DMS114 treated with DMSO at 0.1 percent for 48 hours (cell line): Measurements from ENCODE around the gene LAIR1.
"Not testable (repeated sequence)": the region's sequence is repeated elsewhere in the genome, so short reads cannot be mapped to it uniquely, and the experiment has no call there.

Experiments used
- DNase-seq: peaks from one replicate; lab custom pipeline; 2025; ENCODE audit not compliant: unreplicated experiment; lab: John Stamatoyannopoulos, UW

LAIR1 gene, protein sequence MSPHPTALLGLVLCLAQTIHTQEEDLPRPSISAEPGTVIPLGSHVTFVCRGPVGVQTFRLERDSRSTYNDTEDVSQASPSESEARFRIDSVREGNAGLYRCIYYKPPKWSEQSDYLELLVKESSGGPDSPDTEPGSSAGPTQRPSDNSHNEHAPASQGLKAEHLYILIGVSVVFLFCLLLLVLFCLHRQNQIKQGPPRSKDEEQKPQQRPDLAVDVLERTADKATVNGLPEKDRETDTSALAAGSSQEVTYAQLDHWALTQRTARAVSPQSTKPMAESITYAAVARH

GRCh38 chr19:54364775-54365257 is at the start of gene LAIR1:
TSS of gene LAIR1 (minus strand) at chr19:54364931. CDS start at chr19:54364804, 127 bp downstream.
- DNase-seq, result no peak

DNA sequence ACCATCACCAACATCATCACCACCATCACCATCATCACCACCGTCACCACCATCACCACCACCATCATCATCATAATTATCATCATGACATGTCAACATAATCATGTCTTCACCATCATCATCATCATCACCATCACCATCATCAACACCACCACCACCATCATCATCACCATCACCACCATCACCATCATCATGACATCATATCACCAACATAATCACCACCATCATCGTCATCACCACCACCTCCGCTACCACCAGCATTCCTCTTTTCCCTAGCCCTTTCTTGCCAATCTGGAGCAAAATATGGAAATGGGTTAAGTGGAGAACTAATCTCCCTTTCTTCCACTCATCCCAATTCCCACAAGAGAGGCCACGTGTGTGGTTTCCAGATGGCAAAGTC is 49.4 kb upstream of the LAIR1 start:
- no peak for DNase-seq

DNA sequence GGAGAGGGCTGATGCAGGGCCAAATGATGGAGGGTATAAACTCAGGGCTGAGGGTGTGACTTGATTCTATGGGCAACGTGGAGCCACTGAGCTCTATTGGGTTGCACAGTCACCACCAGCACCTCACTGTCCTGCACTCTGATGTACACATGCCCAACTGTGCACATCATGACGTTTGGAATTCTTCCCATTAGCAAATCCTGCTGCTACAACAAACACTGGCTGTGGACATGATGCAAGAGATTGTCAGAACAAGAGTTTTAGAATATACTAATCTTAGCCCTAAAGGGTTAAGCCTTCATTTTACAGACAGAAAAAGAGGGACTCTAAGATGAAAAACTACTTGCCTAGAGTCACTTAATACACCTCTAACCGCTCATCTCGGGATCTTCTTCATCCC is 48.1 kb upstream of the LAIR1 start:
- DNase-seq, result no peak

DNA sequence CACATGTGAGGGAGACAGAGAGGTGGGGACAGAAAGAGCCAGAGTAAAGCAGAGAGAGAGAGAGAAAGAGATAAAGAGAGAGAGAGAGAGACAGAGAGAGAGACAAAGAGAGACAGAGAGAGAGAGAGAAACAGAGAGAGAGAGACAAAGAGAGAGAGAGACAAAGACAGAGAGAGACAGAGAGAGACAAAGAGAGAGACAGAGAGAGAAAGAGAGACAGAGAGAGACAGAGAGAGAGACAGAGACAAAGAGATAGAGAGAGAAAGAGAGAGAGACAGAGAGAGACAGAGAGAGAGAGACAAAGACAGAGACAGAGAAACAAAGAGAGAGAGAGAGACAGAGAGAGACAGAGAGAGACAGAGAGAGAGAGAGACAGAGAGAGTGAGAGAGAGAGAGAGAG is 46.3 kb upstream of the LAIR1 start:
- no peak for DNase-seq

DNA sequence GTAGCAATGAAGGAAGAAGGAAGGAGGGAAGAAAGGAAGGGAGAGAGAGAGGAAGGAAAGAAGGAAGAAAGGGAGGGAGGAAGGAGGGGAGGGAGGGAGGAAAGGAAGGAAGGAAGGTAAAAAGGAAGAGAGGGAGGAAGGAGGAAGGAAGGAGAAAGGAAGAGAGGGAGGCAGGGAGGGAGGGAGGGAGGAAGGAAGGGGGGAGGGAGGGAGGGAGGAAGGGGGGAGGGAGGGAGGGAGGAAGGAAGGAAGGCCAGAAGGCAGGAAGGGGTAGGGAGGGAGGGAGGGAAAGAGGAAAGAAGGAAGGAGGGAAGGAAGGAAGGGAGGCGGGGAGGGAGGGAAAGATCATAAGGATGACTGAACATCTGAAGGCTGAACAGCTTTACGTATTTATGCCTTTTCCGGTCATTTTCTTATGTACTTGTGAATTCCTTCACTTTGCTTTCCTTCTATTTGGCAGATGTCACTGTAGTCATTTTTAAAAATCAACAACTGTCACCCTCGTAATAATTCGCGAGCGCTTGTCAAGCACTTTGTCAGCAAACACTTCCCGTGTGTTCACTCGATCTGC is 43.8 kb upstream of the LAIR1 start:
- no peak for DNase-seq

- DNase-seq, result no peak
These were observed 43.0 kb upstream of the LAIR1 start for GRCh38 chr19:54407780-54408179.

DNA sequence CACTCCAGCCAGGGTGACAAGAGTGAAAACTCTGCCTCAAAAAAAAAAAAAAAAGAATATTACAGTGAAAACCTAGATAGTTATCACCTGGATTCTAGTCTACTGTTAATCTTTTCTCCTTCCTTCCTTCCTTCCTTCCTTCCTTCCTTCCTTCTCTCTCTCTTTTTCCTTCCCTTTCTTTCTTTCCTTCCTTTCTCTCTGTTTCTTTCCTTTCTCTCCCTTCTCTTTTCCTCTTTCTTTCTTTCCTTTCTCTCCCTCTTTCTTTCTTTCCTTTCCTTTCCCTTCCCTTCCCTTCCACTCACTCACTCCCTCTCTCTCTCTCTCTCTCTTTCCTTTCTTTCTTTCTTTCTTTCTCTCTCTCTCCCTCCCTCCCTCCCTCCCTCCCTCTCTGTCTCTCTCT is 40.9 kb upstream of the LAIR1 start:
- DNase-seq, result no peak

- no peak for DNase-seq
These were observed 38.3 kb upstream of the LAIR1 start for GRCh38 chr19:54403054-54403453.

GRCh38 chr19:54400913-54401312 is 36.2 kb upstream of the LAIR1 start:
- DNase-seq, result no peak

DNA sequence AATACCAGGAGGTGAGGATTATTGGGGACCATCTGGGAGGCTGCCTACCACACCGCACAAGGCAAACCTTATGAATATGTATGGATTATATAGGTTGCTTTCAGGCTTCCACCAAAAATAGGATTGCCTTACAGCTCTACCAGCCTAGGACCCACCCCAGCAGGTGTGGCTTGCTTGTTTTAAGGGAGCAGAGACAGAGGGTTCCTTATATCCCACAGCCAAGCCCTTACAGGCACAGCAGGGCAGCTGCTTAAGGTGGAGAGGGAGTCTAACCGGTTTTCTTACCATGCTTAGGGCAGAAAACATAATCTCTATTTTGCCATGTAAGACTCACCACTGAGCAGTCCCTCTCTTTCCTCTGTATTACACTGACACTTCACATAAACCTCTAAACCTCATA is 34.5 kb upstream of the LAIR1 start:
- no peak for DNase-seq

DNA sequence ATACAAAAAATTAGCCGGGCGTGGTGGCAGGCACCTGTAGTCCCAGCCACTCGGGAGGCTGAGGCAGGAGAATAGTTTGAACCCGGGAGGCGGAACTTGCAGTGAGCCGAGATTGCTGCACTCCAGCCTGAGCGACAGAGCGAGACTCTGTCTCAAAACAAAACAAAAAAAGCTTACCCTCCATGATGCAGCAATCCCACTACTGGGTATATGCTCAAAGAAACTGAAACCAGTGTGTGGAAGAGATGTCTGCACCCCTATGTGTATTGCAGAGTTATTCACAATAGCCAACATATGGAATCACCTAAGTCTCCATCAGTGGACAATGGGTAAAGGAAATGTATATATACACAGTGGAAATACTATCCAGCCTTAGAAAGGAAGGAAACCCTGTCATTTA is 31.0 kb upstream of the LAIR1 start:
- DNase-seq, result no peak

GRCh38 chr19:54393381-54393780 is 28.6 kb upstream of the LAIR1 start:
- no peak for DNase-seq

GRCh38 chr19:54392105-54392504 is 27.4 kb upstream of the LAIR1 start:
- DNase-seq, result no peak

DNA sequence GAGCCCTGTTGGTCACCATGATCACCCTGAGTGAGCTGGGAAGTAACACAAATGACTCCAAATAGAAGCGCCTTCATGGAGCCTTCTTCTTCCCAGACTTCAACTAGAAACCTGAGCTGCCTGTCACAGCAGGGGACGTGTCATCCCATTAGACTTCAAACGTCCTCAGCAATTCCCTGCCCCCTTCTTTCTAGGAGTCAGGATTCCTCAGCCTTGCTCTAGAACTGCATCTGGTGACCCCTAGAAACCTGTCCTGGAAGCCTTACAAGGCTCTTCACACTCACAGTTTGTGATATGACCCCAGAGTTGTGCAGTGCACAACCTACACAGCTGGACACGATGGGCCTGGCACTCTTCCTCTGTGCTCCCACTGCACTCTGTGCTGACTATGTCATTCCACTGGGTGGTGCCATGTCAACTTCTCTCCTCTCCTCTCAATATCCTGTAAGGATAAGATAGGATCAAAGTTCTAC is 26.9 kb upstream of the LAIR1 start:
- DNase-seq, result peak; percentile 19

GRCh38 chr19:54390942-54391577 is 26.3 kb upstream of the LAIR1 start:
- DNase-seq, result peak; percentile 72

GRCh38 chr19:54389553-54389952 is 24.8 kb upstream of the LAIR1 start:
- DNase-seq, result no peak

- DNase-seq, result no peak
These were observed 24.0 kb upstream of the LAIR1 start for GRCh38 chr19:54388802-54389139.

- DNase-seq, result no peak
These were observed 23.5 kb upstream of the LAIR1 start for GRCh38 chr19:54387991-54388801.

GRCh38 chr19:54383330-54383729 is 18.6 kb upstream of the LAIR1 start:
- DNase-seq, result no peak

DNA sequence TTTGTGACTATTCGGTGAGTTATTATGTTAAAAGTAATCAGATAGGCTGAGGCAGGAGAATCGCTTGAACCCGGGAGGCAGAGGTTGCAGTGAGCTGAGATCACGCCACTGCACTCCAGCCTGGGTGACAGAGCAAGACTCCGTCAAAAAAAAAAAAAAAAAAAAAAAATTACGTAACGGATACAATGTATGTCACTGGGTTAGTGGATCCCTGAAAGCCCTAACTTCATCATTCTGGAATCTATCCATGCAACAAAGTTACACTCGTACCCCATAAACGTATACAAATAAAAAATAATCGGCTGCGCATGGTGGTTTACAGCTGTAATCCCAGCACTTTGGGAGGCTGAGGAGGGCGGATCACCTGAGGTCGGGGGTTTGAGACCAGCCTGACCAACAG is 17.3 kb upstream of the LAIR1 start:
- DNase-seq, result not testable (repeated sequence)

DNA sequence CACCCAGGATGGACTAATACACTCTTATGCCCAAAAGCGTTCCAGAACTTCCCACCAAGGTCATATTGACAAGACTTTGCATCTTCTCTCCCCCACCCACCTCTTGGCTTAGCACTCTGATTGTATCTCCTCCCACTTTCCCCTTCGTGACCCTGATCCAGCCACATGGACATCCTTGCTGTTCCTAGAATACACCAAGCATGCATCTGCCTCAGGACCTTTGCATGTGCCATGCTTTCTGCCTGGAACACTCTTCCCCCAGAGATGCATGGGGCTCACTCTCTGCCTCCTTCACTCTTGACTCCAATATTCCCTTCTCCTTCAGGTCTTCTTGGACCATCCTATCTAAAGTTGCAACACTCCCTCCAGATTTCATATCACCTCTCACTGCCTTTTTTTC is 16.2 kb upstream of the LAIR1 start:
- no peak for DNase-seq
